ENCODE data around the gene PKD1.
"Not testable (repeated sequence)": the region's sequence is repeated elsewhere in the genome, so short reads cannot be mapped to it uniquely, and the experiment has no call there.

DNA sequence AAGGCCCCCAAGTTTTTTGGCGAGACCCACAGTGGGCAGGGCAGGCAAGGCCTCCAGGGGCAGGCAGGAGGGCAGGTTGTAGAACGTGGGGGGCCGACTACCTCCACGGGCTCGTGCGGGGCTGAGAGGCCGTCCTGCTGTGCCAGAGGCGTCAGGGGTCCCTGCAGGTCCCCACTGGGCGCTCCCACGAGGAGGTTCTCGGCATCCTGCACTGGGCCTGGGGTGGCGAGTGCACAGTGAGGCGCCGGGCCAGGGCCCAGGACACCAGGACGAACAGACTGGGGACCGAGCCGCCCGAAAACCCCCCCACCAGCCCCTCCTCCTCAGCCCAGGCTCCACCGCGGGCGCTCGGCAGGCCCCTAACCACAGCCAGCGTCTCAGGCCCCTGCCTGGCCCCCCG lies 19.3 kb downstream of the PKD1 start:
- TF ChIP-seq, protein P1, sequence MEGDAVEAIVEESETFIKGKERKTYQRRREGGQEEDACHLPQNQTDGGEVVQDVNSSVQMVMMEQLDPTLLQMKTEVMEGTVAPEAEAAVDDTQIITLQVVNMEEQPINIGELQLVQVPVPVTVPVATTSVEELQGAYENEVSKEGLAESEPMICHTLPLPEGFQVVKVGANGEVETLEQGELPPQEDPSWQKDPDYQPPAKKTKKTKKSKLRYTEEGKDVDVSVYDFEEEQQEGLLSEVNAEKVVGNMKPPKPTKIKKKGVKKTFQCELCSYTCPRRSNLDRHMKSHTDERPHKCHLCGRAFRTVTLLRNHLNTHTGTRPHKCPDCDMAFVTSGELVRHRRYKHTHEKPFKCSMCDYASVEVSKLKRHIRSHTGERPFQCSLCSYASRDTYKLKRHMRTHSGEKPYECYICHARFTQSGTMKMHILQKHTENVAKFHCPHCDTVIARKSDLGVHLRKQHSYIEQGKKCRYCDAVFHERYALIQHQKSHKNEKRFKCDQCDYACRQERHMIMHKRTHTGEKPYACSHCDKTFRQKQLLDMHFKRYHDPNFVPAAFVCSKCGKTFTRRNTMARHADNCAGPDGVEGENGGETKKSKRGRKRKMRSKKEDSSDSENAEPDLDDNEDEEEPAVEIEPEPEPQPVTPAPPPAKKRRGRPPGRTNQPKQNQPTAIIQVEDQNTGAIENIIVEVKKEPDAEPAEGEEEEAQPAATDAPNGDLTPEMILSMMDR (IDR thresholded peaks at IDR 0.05), result not testable (repeated sequence)
- TF ChIP-seq POLR2A (IDR thresholded peaks at IDR 0.05), result not testable (repeated sequence)
